ENCODE measurements around the gene EMILIN1.
"Not testable (repeated sequence)": the region's sequence is repeated elsewhere in the genome, so short reads cannot be mapped to it uniquely, and the experiment has no call there.

EMILIN1 gene

GRCh38 chr2:27054721-27055120 lies 23.7 kb upstream of the EMILIN1 start:
- DNase-seq = no peak

- no peak for DNase-seq
Observed at GRCh38 chr2:27057184-27057583, 21.2 kb upstream of the EMILIN1 start.

GRCh38 chr2:27058210-27058609 lies 20.2 kb upstream of the EMILIN1 start:
- no peak for DNase-seq

GRCh38 chr2:27059141-27059820 lies 19.1 kb upstream of the EMILIN1 start:
- no peak for DNase-seq

GRCh38 chr2:27060323-27060722 lies 18.1 kb upstream of the EMILIN1 start:
- DNase-seq = no peak

GRCh38 chr2:27065128-27065527 lies 13.3 kb upstream of the EMILIN1 start:
- no peak for DNase-seq

GRCh38 chr2:27067385-27067784 lies 11.0 kb upstream of the EMILIN1 start:
- no peak for DNase-seq

GRCh38 chr2:27069436-27069835 lies 9.0 kb upstream of the EMILIN1 start:
- DNase-seq = no peak

- no peak for DNase-seq
Observed at GRCh38 chr2:27069961-27070618, 8.3 kb upstream of the EMILIN1 start.

- DNase-seq = no peak
Observed at GRCh38 chr2:27070653-27071276, 7.7 kb upstream of the EMILIN1 start.

- DNase-seq = no peak
Observed at GRCh38 chr2:27071277-27071989, 7.0 kb upstream of the EMILIN1 start, which contains the start of gene OST4. Gene OST4, minus strand, starts transcription at chr2:27071654.

GRCh38 chr2:27071990-27072830 lies 6.2 kb upstream of the EMILIN1 start:
- DNase-seq = no peak

GRCh38 chr2:27072920-27073319 lies 5.5 kb upstream of the EMILIN1 start:
- no peak for DNase-seq

GRCh38 chr2:27073782-27074181 lies 4.6 kb upstream of the EMILIN1 start:
- DNase-seq = no peak

GRCh38 chr2:27074738-27075565 lies 3.5 kb upstream of the EMILIN1 start:
- DNase-seq = no peak

GRCh38 chr2:27075566-27075871 lies 2.9 kb upstream of the EMILIN1 start:
- DNase-seq = not testable (repeated sequence)

GRCh38 chr2:27076323-27076722 lies 2.1 kb upstream of the EMILIN1 start:
- DNase-seq = no peak

GRCh38 chr2:27077231-27077630 lies 1.2 kb upstream of the EMILIN1 start:
- no peak for DNase-seq

- no peak for DNase-seq
Observed at GRCh38 chr2:27079233-27080139, 1.1 kb downstream of the EMILIN1 start.

GRCh38 chr2:27080140-27080469 lies 1.7 kb downstream of the EMILIN1 start:
- DNase-seq = no peak

GRCh38 chr2:27080603-27080936 lies 2.2 kb downstream of the EMILIN1 start:
- no peak for DNase-seq
